Measurements from ENCODE around the gene DHRS3. TPM values are rescaled to one million over a fixed set of nuclear protein-coding genes. Genes with fewer than 3 reads are reported as not detected.

Gene DHRS3
- total and polyA plus RNA-seq, 10 of the 15 experiments (the other 5 are each of a cell fraction or from before 2014, with no cell fraction given) = 0.23 to 29.7 (median 1.2) TPM

GRCh38 chr1:12620488-12620865 is 2.5 kb upstream of the DHRS3 start:
- ChIA-PET POLR2A (no interaction called here), RAD21 (ENCODE audit: unreplicated experiment) (interaction anchor here (0.6 to 5.0 kb wide), 12 partner anchors 18 to 348 kb away, joined by 3 to 50 read pairs (median 6); no protein-coding TSS in a partner anchor), SMC1A (ENCODE audit: uncharacterized antibody, unreplicated experiment) (interaction anchor here (0.9 to 3.4 kb wide), 11 partner anchors 19 to 496 kb away, joined by 3 to 26 read pairs (median 5); no protein-coding TSS in a partner anchor), CTCF (interaction anchor here (0.9 to 6.1 kb wide), 17 partner anchors 18 to 392 kb away, joined by 3 to 63 read pairs (median 4); no protein-coding TSS in a partner anchor)
- H3K4me2 ChIP-seq (ENCODE audit: control insufficient read depth, insufficient read depth) = no peak overlapping the region
- H3K27ac ChIP-seq (ENCODE audit: control insufficient read depth, insufficient read depth) = no peak overlapping the region
- no peaks in the 10 kb centered on the region for H3K79me2 ChIP-seq (ENCODE audit: control insufficient read depth, insufficient read depth, low read length)
- intact Hi-C loops (cut with micrococcal nuclease; ENCODE audit: unreplicated experiment) = loop anchor here (1.0 to 10.0 kb wide), 3 partner anchors 306 to 496 kb away; no protein-coding TSS in a partner anchor
- no peak overlapping the region for H2AFZ ChIP-seq (ENCODE audit: control insufficient read depth, low read depth, low read length)
- FAIRE-seq (no peak), ATAC-seq (no peak; the same call in 2 of the 3 replicates), DNase-seq (ENCODE audit: low read depth, low spot score) (no peak)
- TF ChIP-seq RUNX3 (IDR thresholded peaks at IDR 0.05; ENCODE audit: low read length) (peak; percentile 55; the same call in 1 of the 2 replicates), IKZF1 (conservative IDR thresholded peaks at IDR 0.05) (peak; percentile 48; the same call in 1 of the 2 replicates), REST (IDR thresholded peaks at IDR 0.05; ENCODE audit: low read depth, low read length) (no peak), RCOR1 (conservative IDR thresholded peaks at IDR 0.05; ENCODE audit: low read depth, low read length) (no peak), IKZF2 (IDR thresholded peaks at IDR 0.05) (peak in 1 of 2 experiments; percentile 46; a peak in 2 of 4 replicates), BHLHE40 (IDR thresholded peaks at IDR 0.05; ENCODE audit: borderline replicate concordance in 1 of 2, low read depth in 2 of 2, low read length in 1 of 2) (peak in 1 of 2 experiments; percentile 45; a peak in 2 of 4 replicates)
- peaks cover 19% of the 10 kb centered on the region for H3K4me1 ChIP-seq (ENCODE audit: control insufficient read depth, insufficient read depth, low read length)
- H3K27me3 ChIP-seq (replicated peaks in 1 of 2; ENCODE audit: control insufficient read depth in 2 of 2, insufficient read depth in 2 of 2, low read length in 1 of 2) = peaks cover 4 to 13% of the 10 kb centered on the region in 2 experiments; a peak in 3 of 4 replicates
- H3K4me3 ChIP-seq = no peak overlapping the region
- in situ Hi-C loops (cut with MboI) = loop anchor here (5.0 kb wide), 1 partner anchor 493 kb away; no protein-coding TSS in a partner anchor
- whole genome bisulfite sequencing (ENCODE audit: insufficient coverage, insufficient replicate concordance, low lambda C conversion rate, missing lambda C conversion rate) = 14% methylated on average over 4 of the region's 4 CpGs
- H3K36me3 ChIP-seq (ENCODE audit: control insufficient read depth in 2 of 2, insufficient read depth in 2 of 2, low read length in 1 of 2) = no peaks in the 10 kb centered on the region
- H3K9ac ChIP-seq (ENCODE audit: control insufficient read depth, insufficient read depth, low read length) = no peak overlapping the region
- H4K20me1 ChIP-seq (ENCODE audit: control insufficient read depth, insufficient read depth) = no peaks in the 10 kb centered on the region; the same call in 1 of the 2 replicates
- no peaks in the 10 kb centered on the region for H3K9me3 ChIP-seq (replicated peaks; ENCODE audit: control insufficient read depth, insufficient read depth, low read length)
- BruUV-seq (replicated peaks) = no TSS peak
